ENCODE results near the gene STMN1. TPM values are rescaled to one million over a fixed set of nuclear protein-coding genes. Genes with fewer than 3 reads are reported as not detected.

STMN1 gene
- total and polyA plus RNA-seq, 2 of the 8 experiments (the other 6 are each of a cell fraction or from before 2014, with no cell fraction given), result 116 to 564 TPM

- TF ChIP-seq, protein P1, sequence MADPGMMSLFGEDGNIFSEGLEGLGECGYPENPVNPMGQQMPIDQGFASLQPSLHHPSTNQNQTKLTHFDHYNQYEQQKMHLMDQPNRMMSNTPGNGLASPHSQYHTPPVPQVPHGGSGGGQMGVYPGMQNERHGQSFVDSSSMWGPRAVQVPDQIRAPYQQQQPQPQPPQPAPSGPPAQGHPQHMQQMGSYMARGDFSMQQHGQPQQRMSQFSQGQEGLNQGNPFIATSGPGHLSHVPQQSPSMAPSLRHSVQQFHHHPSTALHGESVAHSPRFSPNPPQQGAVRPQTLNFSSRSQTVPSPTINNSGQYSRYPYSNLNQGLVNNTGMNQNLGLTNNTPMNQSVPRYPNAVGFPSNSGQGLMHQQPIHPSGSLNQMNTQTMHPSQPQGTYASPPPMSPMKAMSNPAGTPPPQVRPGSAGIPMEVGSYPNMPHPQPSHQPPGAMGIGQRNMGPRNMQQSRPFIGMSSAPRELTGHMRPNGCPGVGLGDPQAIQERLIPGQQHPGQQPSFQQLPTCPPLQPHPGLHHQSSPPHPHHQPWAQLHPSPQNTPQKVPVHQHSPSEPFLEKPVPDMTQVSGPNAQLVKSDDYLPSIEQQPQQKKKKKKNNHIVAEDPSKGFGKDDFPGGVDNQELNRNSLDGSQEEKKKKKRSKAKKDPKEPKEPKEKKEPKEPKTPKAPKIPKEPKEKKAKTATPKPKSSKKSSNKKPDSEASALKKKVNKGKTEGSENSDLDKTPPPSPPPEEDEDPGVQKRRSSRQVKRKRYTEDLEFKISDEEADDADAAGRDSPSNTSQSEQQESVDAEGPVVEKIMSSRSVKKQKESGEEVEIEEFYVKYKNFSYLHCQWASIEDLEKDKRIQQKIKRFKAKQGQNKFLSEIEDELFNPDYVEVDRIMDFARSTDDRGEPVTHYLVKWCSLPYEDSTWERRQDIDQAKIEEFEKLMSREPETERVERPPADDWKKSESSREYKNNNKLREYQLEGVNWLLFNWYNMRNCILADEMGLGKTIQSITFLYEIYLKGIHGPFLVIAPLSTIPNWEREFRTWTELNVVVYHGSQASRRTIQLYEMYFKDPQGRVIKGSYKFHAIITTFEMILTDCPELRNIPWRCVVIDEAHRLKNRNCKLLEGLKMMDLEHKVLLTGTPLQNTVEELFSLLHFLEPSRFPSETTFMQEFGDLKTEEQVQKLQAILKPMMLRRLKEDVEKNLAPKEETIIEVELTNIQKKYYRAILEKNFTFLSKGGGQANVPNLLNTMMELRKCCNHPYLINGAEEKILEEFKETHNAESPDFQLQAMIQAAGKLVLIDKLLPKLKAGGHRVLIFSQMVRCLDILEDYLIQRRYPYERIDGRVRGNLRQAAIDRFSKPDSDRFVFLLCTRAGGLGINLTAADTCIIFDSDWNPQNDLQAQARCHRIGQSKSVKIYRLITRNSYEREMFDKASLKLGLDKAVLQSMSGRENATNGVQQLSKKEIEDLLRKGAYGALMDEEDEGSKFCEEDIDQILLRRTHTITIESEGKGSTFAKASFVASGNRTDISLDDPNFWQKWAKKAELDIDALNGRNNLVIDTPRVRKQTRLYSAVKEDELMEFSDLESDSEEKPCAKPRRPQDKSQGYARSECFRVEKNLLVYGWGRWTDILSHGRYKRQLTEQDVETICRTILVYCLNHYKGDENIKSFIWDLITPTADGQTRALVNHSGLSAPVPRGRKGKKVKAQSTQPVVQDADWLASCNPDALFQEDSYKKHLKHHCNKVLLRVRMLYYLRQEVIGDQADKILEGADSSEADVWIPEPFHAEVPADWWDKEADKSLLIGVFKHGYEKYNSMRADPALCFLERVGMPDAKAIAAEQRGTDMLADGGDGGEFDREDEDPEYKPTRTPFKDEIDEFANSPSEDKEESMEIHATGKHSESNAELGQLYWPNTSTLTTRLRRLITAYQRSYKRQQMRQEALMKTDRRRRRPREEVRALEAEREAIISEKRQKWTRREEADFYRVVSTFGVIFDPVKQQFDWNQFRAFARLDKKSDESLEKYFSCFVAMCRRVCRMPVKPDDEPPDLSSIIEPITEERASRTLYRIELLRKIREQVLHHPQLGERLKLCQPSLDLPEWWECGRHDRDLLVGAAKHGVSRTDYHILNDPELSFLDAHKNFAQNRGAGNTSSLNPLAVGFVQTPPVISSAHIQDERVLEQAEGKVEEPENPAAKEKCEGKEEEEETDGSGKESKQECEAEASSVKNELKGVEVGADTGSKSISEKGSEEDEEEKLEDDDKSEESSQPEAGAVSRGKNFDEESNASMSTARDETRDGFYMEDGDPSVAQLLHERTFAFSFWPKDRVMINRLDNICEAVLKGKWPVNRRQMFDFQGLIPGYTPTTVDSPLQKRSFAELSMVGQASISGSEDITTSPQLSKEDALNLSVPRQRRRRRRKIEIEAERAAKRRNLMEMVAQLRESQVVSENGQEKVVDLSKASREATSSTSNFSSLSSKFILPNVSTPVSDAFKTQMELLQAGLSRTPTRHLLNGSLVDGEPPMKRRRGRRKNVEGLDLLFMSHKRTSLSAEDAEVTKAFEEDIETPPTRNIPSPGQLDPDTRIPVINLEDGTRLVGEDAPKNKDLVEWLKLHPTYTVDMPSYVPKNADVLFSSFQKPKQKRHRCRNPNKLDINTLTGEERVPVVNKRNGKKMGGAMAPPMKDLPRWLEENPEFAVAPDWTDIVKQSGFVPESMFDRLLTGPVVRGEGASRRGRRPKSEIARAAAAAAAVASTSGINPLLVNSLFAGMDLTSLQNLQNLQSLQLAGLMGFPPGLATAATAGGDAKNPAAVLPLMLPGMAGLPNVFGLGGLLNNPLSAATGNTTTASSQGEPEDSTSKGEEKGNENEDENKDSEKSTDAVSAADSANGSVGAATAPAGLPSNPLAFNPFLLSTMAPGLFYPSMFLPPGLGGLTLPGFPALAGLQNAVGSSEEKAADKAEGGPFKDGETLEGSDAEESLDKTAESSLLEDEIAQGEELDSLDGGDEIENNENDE (IDR thresholded peaks at IDR 0.05; ENCODE audit: insufficient replicate concordance, low read length), result no peak
- no peak for TF ChIP-seq HDAC6 (IDR thresholded peaks at IDR 0.05; ENCODE audit: low read depth, low read length)
- TF ChIP-seq RXRA (IDR thresholded peaks at IDR 0.05; ENCODE audit: insufficient read depth, low read depth, low read length), result no peak
- no peak for TF ChIP-seq CEBPB (IDR thresholded peaks at IDR 0.05; ENCODE audit: low read depth, low read length)
- TF ChIP-seq HDAC2 (IDR thresholded peaks at IDR 0.05; ENCODE audit: borderline replicate concordance in 1 of 2, low read depth in 2 of 2, low read length in 2 of 2), result no peak
- no peak for TF ChIP-seq MAFK (IDR thresholded peaks at IDR 0.05; ENCODE audit: low read depth, low read length)
- no peak for TF ChIP-seq TEAD4 (IDR thresholded peaks at IDR 0.05; ENCODE audit: low read depth, low read length)
- TF ChIP-seq, protein P2, sequence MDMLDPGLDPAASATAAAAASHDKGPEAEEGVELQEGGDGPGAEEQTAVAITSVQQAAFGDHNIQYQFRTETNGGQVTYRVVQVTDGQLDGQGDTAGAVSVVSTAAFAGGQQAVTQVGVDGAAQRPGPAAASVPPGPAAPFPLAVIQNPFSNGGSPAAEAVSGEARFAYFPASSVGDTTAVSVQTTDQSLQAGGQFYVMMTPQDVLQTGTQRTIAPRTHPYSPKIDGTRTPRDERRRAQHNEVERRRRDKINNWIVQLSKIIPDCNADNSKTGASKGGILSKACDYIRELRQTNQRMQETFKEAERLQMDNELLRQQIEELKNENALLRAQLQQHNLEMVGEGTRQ (IDR thresholded peaks at IDR 0.05; ENCODE audit: low read length), result no peak
Measured at GRCh38 chr1:25929016-25929415, 22.8 kb upstream of the STMN1 start (continued).

Data from H1 (cell line).